ENCODE results near the gene EPHA6.
"Not testable (repeated sequence)": the region's sequence is repeated elsewhere in the genome, so short reads cannot be mapped to it uniquely, and the experiment has no call there.

The EPHA6 gene

GRCh38 chr3:97010881-97011657, 196.7 kb downstream of the EPHA6 start:
- H3K4me3 ChIP-seq (ENCODE audit: low read depth, low read length) = no peak overlapping the region
- no peak for DNase-seq (ENCODE audit: low read depth)
- TF ChIP-seq CTCF (conservative IDR thresholded peaks at IDR 0.05; ENCODE audit: low read depth, low read length) = no peak

- no peak for DNase-seq (ENCODE audit: low read depth)
- no peak for TF ChIP-seq CTCF (conservative IDR thresholded peaks at IDR 0.05; ENCODE audit: low read depth, low read length)
- no peak overlapping the region for H3K4me3 ChIP-seq (ENCODE audit: low read depth, low read length)
These were observed 207.4 kb downstream of the EPHA6 start for GRCh38 chr3:97021778-97022177.

GRCh38 chr3:97025612-97026011, 211.2 kb downstream of the EPHA6 start:
- H3K4me3 ChIP-seq (ENCODE audit: low read depth, low read length); DNase-seq (ENCODE audit: low read depth): not testable (repeated sequence)

GRCh38 chr3:97029972-97030371, 215.6 kb downstream of the EPHA6 start:
- DNase-seq (ENCODE audit: low read depth) = no peak
- no peak for TF ChIP-seq CTCF (conservative IDR thresholded peaks at IDR 0.05; ENCODE audit: low read depth, low read length)
- H3K4me3 ChIP-seq (ENCODE audit: low read depth, low read length) = no peak overlapping the region

GRCh38 chr3:97037294-97037943, 223.0 kb downstream of the EPHA6 start:
- no peak for TF ChIP-seq CTCF (conservative IDR thresholded peaks at IDR 0.05; ENCODE audit: low read depth, low read length)
- no peak overlapping the region for H3K4me3 ChIP-seq (ENCODE audit: low read depth, low read length)
- no peak for DNase-seq (ENCODE audit: low read depth)

- no peak overlapping the region for H3K4me3 ChIP-seq (ENCODE audit: low read depth, low read length)
- no peak for DNase-seq (ENCODE audit: low read depth)
- TF ChIP-seq CTCF (conservative IDR thresholded peaks at IDR 0.05; ENCODE audit: low read depth, low read length) = no peak
These were observed 229.0 kb downstream of the EPHA6 start for GRCh38 chr3:97043411-97043810.

- no peak for DNase-seq (ENCODE audit: low read depth)
- H3K4me3 ChIP-seq (ENCODE audit: low read depth, low read length) = no peak overlapping the region
- no peak for TF ChIP-seq CTCF (conservative IDR thresholded peaks at IDR 0.05; ENCODE audit: low read depth, low read length)
These were observed 243.0 kb downstream of the EPHA6 start for GRCh38 chr3:97057365-97057764.
